PC-9 (cell line): ENCODE results near the gene CD151. TPM values are rescaled to one million over a fixed set of nuclear protein-coding genes. Genes with fewer than 3 reads are reported as not detected.

ENCODE experiments used
- BruUV-seq: library from RNA; stranded (reverse); fragments of 400-500 nt; replicated peaks from 2 replicates; lab custom pipeline; 2021; lab: Mats Ljungman, UMichigan
- CTCF ChIA-PET: fragments of 300-600 bp; sonication (Branson Sonifier 250); formaldehyde crosslinking; loops from one replicate; lab custom pipeline; 2022; ENCODE audit warnings: antibody characterized with exemption; lab: Charles Lee
- POLR2A ChIA-PET: fragments of 300-600 bp; sonication (Branson Sonifier 250); formaldehyde crosslinking; loops from one replicate; lab custom pipeline; 2022; ENCODE audit warnings: antibody characterized with exemption; ENCODE audit not compliant: unreplicated experiment; lab: Charles Lee
- DNase-seq, 2 experiments: peaks; one replicate each; pipeline versions ENCODE4 v3.0.0 to v3.0.0-alpha.2; 2015 to 2022; ENCODE audit warnings: mixed read lengths in 1 of 2
- H2AFZ ChIP-seq: fragments of 200-600 bp; sonication (generic); 2 replicates; pipeline ENCODE4 v1.8.1; 2017; ENCODE audit warnings: antibody characterized with exemption
- H3F3A ChIP-seq: fragments of 200-600 bp; sonication (generic); 2 replicates; pipeline ENCODE4 v1.8.1; 2017; ENCODE audit warnings: antibody characterized with exemption, mild to moderate bottlenecking, low read depth; ENCODE audit not compliant: insufficient read depth
- H3K27ac ChIP-seq: fragments of 200-600 bp; sonication (generic); 2 replicates; pipeline ENCODE4 v1.6.1; 2016; ENCODE audit warnings: mixed run types
- H3K27me3 ChIP-seq: fragments of 200-600 bp; sonication (generic); 2 replicates; pipeline ENCODE4 v1.6.1; 2016; ENCODE audit warnings: low read depth, mixed run types; ENCODE audit not compliant: insufficient read depth
- H3K36me3 ChIP-seq: fragments of 200-600 bp; sonication (generic); 2 replicates; pipeline ENCODE4 v1.6.1; 2016; ENCODE audit warnings: low read depth, mixed run types
- H3K4me1 ChIP-seq: fragments of 200-600 bp; sonication (generic); replicated peaks from 2 replicates; pipeline ENCODE4 v1.6.1; 2016; ENCODE audit warnings: mixed run types; ENCODE audit not compliant: insufficient read depth
- H3K4me2 ChIP-seq: fragments of 200-600 bp; sonication (generic); 2 replicates; pipeline ENCODE4 v1.6.1; 2017; ENCODE audit warnings: mixed run types
- H3K4me3 ChIP-seq: fragments of 200-600 bp; sonication (generic); 2 replicates; pipeline ENCODE4 v1.6.1; 2016; ENCODE audit warnings: mixed run types
- H3K79me2 ChIP-seq: fragments of 200-600 bp; sonication (generic); 2 replicates; pipeline ENCODE4 v1.6.1; 2017; ENCODE audit warnings: low read depth, mixed run types
- H3K9me2 ChIP-seq: fragments of 200-600 bp; sonication (generic); 2 replicates; pipeline ENCODE4 v1.8.1; 2017; ENCODE audit warnings: mild to moderate bottlenecking; ENCODE audit not compliant: insufficient read depth
- H3K9me3 ChIP-seq: fragments of 200-600 bp; sonication (generic); 2 replicates; pipeline ENCODE4 v1.8.1; 2016; ENCODE audit warnings: low read depth; ENCODE audit not compliant: insufficient read depth
- H4K20me1 ChIP-seq: fragments of 200-600 bp; sonication (generic); 2 replicates; pipeline ENCODE4 v1.8.1; 2017; ENCODE audit not compliant: insufficient read depth
- CTCF ChIP-seq: fragments of 200-600 bp; sonication (generic); conservative IDR thresholded peaks from 2 replicates; pipeline ENCODE4 v1.6.1; 2017; ENCODE audit warnings: mixed run types, antibody characterized with exemption, mild to moderate bottlenecking, moderate library complexity
- EZH2 ChIP-seq: fragments of 200-600 bp; sonication (generic); IDR thresholded peaks from 2 replicates; pipeline ENCODE4 v1.8.0; 2017; ENCODE audit warnings: antibody characterized with exemption, low read depth
- intact Hi-C: fragments of 100-400 bp; cut with micrococcal nuclease; formaldehyde crosslinking; loops from one replicate; pipeline ENCODE4 v1.10.0; 2022; ENCODE audit not compliant: unreplicated experiment
- total RNA-seq: library from RNA; stranded (reverse); gene quantifications from 2 replicates; pipeline ENCODE4 v1.2.3, GENCODE V29; 2021

CD151 gene
- total RNA-seq, 1 experiment from 2014 or later = 184 TPM

- TF ChIP-seq CTCF (no peak), EZH2 (no peak)
- POLR2A ChIA-PET = no interaction called here
- H3K27ac ChIP-seq = no peak overlapping the region
Measured at GRCh38 chr11:800473-800872, 32.3 kb upstream of the CD151 start.

GRCh38 chr11:801097-801780 is 31.5 kb upstream of the CD151 start:
- peak in 1 of 2 experiments; percentile 22 for DNase-seq
- no peak overlapping the region for H3K4me2 ChIP-seq
- H2AFZ ChIP-seq = no peak overlapping the region
- ChIA-PET CTCF (no interaction called here), POLR2A (no interaction called here)
- H3K4me3 ChIP-seq = no peak overlapping the region
- peaks cover 3% of the 10 kb centered on the region; the same call in 1 of the 2 replicates for H3F3A ChIP-seq
- no peaks in the 10 kb centered on the region for H3K36me3 ChIP-seq
- H3K9me3 ChIP-seq = no peaks in the 10 kb centered on the region
- TF ChIP-seq CTCF = no peak
- no peak for TF ChIP-seq EZH2
- no TSS peak for BruUV-seq
- peaks cover 8% of the 10 kb centered on the region for H3K4me1 ChIP-seq
- intact Hi-C loops = no loop called here
- no peaks in the 10 kb centered on the region for H4K20me1 ChIP-seq
- no peaks in the 10 kb centered on the region for H3K79me2 ChIP-seq
- H3K9me2 ChIP-seq = no peaks in the 10 kb centered on the region
- no peaks in the 10 kb centered on the region for H3K27me3 ChIP-seq
- H3K27ac ChIP-seq = no peak overlapping the region

More at GRCh38 chr11:800473-800872, 32.3 kb upstream of the CD151 start:
- H3K4me1 ChIP-seq = peaks cover 8% of the 10 kb centered on the region
- no peak for DNase-seq
- no peaks in the 10 kb centered on the region for H3K36me3 ChIP-seq
- intact Hi-C loops = no loop called here
- H4K20me1 ChIP-seq = no peaks in the 10 kb centered on the region
- no peak overlapping the region for H2AFZ ChIP-seq
- no peak overlapping the region for H3K4me2 ChIP-seq
- H3K9me2 ChIP-seq = no peaks in the 10 kb centered on the region
- H3K79me2 ChIP-seq = no peaks in the 10 kb centered on the region
- H3K4me3 ChIP-seq = no peak overlapping the region
- BruUV-seq = no TSS peak
- CTCF ChIA-PET = no interaction called here
- H3K27me3 ChIP-seq = no peaks in the 10 kb centered on the region
- H3F3A ChIP-seq = peaks cover 3% of the 10 kb centered on the region; the same call in 1 of the 2 replicates
- H3K9me3 ChIP-seq = no peaks in the 10 kb centered on the region

- H3K9me3 ChIP-seq = no peaks in the 10 kb centered on the region
- H4K20me1 ChIP-seq = no peaks in the 10 kb centered on the region
- no peak overlapping the region for H2AFZ ChIP-seq
- no peak overlapping the region for H3K4me3 ChIP-seq
- ChIA-PET POLR2A (no interaction called here), CTCF (no interaction called here)
- no peaks in the 10 kb centered on the region for H3K27me3 ChIP-seq
- H3K36me3 ChIP-seq = no peaks in the 10 kb centered on the region
- H3F3A ChIP-seq = no peaks in the 10 kb centered on the region
- H3K4me2 ChIP-seq = no peak overlapping the region
- intact Hi-C loops = no loop called here
- H3K27ac ChIP-seq = no peak overlapping the region
- DNase-seq = no peak
- no peaks in the 10 kb centered on the region for H3K9me2 ChIP-seq
- BruUV-seq = no TSS peak
- peaks cover under 1% of the 10 kb centered on the region; the same call in 1 of the 2 replicates for H3K4me1 ChIP-seq
- no peak for TF ChIP-seq CTCF
- TF ChIP-seq EZH2 = no peak
- no peaks in the 10 kb centered on the region for H3K79me2 ChIP-seq
Measured at GRCh38 chr11:802018-802617, 30.6 kb upstream of the CD151 start.
